RWPE1 (cell line): ENCODE measurements around the gene CDY1.
"Not testable (repeated sequence)": the region's sequence is repeated elsewhere in the genome, so short reads cannot be mapped to it uniquely, and the experiment has no call there.

ENCODE experiments used
- CTCF ChIA-PET: fragments of 350-600 bp; sonication (Branson Sonifier 250); formaldehyde crosslinking; extraction: SDS; loops from one replicate; lab custom pipeline; 2021; lab: Yijun Ruan, JAX
- POLR2A ChIA-PET: fragments of 400-600 bp; formaldehyde crosslinking; extraction: SDS; loops from one replicate; lab custom pipeline; 2020; ENCODE audit warnings: antibody characterized with exemption; ENCODE audit not compliant: low non-redundant PET; lab: Yijun Ruan, JAX
- DNase-seq: peaks from one replicate; pipeline ENCODE4 v3.0.0; 2012; ENCODE audit warnings: low spot score
- H3K27ac ChIP-seq: fragments of 450-650 bp; 2 replicates; pipeline ENCODE4 v1.5.1; 2017

CDY1 gene

GRCh38 chrY:25621817-25622216 lies at the start of gene CDY1:
CDY1 (plus strand) TSS chrY:25622117; CDS start chrY:25622443, 326 bp downstream.
- CTCF ChIA-PET, DNase-seq, H3K27ac ChIP-seq, POLR2A ChIA-PET: not testable (repeated sequence)

GRCh38 chrY:25593336-25593735 lies 28.6 kb upstream of the CDY1 start:
- H3K27ac ChIP-seq, DNase-seq, CTCF ChIA-PET, POLR2A ChIA-PET: not testable (repeated sequence)

DNA sequence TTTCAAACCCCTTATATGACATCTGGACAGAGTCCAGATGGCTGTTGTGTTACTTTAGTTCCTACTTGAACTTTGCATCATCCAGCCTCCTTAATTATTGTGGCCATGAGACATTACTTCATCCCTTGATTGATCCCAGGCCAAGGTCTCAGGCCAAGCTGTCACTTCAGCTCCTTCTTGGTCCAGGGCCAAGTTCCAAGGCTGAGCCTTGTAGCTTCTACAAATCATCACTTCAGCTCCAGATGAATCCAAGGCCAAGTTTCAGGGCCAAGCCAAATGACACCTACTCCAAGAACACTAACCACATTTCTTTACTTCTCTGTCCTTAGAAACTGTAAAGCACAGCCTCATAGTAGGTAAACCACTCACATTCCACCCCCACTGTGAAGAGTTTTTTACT lies 1.7 kb upstream of the CDY1 start:
- POLR2A ChIA-PET, CTCF ChIA-PET, DNase-seq: not testable (repeated sequence)

GRCh38 chrY:25626524-25626923 lies 4.6 kb downstream of the CDY1 start:
- DNase-seq, CTCF ChIA-PET, H3K27ac ChIP-seq, POLR2A ChIA-PET: not testable (repeated sequence)

More for the DNA sequence above, 1.7 kb upstream of the CDY1 start:
- H3K27ac ChIP-seq: not testable (repeated sequence)

DNA sequence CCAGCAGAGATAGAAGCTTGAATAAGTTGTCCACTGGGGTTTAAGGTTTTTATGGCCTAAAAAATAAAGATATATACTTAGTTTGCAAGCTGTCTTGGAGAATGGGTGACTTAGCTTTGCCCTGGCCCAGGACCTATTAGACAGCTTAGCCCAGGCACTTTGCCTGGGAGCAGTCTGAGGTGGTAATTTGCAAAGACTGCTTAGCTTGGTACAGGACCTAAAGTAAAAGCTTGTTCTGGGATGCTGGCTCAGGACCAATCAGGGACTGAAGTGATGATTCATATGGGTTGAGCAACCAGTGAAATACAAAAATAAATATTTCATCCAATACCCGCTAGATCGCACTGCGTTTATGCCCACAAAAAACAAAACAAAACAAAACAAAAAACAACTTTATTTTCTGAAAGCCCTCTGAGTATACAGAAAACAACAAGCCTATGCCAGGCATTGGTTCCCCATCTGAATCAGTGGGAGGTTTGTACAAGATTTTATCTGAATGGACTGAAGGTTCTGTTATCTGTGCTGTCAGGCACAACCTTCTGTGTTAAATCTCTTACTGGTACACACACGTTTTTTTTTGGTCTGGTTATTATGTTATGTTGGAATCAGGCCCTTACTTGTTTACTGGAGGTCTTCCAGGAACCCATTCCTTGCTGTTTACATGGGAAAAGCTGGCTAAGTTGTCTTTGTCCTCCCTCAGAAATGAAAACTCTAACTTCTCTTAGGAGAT lies 8.6 kb downstream of the CDY1 start:
- POLR2A ChIA-PET, H3K27ac ChIP-seq, DNase-seq, CTCF ChIA-PET: not testable (repeated sequence)

DNA sequence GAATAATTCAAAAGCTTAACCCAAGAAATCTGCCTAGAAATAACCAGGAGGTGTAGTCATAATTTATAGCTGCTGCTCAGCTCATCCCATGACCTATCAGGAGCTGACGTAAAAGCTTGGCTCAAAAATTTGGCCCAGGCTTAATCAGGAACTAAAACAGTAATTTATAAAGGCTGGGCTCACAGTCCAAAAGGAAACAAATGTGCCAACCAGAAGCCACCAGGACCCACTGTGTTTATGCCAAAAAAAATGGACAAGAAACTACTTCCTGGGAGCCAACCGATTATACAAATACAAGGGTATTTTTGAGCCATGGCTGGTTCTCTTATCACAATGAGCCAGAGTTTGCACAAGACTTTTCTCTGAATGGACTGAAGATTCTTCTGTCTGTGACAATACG lies 17.9 kb downstream of the CDY1 start:
- CTCF ChIA-PET, DNase-seq, POLR2A ChIA-PET, H3K27ac ChIP-seq: not testable (repeated sequence)

DNA sequence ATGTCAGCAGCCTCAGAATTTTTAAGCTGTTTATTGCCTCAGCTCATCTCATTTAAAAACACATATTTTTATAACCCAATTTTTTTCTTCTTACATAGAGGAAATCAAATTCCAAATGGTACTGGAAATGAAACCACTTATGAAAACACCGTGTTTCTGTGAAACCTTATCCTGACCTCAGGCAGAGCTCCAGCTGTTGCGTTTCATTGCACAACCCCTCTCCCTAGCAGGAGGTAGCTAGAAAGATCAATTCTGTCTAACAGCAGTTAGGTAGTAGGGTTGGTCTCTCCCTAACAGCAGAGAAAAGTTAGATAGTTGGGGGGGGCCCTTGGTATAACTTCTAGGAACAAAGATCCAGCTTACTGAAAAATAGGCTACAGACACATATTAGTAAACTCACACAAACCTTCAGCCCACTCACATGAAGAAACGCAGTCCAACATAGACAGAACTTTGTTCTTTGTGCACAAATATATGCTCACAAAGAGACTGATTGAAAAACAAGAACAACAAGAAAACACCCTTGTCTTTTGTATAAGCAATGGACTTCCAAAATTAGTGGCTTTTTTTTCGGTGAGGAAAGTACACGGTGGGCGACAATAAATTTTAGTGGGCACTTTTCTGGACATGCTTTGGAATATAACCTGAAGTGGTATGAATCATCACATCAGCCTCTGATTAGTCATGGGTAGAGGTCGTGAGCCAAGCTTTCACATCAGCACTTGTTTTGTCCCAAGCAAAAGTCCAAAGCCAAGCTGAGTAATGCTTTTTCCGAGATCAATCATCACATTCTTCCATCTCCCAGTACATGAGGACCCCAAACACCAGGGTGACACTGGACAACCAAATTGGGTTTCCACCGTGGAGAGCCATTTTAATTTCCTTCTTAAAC lies 21.4 kb downstream of the CDY1 start:
- DNase-seq, CTCF ChIA-PET, POLR2A ChIA-PET, H3K27ac ChIP-seq: not testable (repeated sequence)
